ENCODE results near the gene LTB4R. TPM values are rescaled to one million over a fixed set of nuclear protein-coding genes. Genes with fewer than 3 reads are reported as not detected.
A peak's percentile ranks its signal among the peaks of the same experiment; 100 is the strongest.

Gene LTB4R
- total and polyA plus RNA-seq, 4 donors = 0.86 to 5.0 (median 2.5) TPM

DNA sequence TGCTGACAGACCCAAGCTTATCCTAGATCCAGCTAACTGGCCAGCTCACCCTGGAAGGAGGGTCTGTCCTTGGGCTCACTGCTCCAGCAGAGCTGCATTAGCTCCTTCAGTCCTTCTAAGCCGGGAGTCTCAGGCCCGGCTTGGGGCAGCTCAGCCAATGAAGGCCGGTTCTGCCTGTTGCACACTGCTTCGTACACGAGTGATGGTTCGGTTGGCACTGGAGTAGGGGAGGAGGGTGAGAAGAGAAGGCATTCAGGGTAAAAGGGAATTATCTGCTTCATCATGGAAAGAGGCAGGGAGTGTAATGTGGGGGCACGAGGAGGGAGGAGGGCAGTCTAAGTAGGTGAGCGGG lies 26.5 kb downstream of the LTB4R start (continued):
- TF ChIP-seq MAX (IDR thresholded peaks at IDR 0.05) = no peak
- TF ChIP-seq TAF1 (conservative IDR thresholded peaks at IDR 0.05) = no peak
- TF ChIP-seq GABPA (IDR thresholded peaks at IDR 0.05 in 1 of 2, conservative IDR thresholded peaks at IDR 0.05 in 1 of 2) = no peak
- TF ChIP-seq NR2F2 (IDR thresholded peaks at IDR 0.05) = no peak

DNA sequence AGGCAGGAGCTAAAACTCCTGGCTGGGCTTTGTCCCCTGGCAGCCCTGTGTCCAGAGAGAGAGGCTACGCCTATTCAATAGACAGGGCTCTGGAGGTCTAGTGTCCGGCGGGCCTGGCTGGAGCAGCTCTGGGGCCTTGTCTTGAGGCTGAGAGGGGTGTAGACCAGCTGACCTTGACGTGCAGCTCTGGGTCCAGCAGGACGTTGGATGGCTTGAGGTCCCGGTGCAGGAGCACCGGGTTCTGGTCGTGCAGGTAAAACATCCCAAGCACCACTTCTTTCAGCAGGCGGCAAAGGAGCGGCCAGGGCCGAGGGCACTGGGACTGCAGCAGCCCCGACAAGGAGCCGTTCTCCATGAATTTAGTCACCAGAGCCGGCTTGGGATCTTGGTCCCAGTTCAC lies 27.5 kb downstream of the LTB4R start:
- Histone ChIP-seq H3K9ac (ENCODE audit: low read depth in 1 of 2, low read length in 2 of 2) (peak overlapping the region in 1 of 2 donors; percentile 38), H3K4me1 (ENCODE audit: control insufficient read depth in 4 of 4, insufficient read depth in 4 of 4, low read length in 3 of 4) (peaks cover 3 to 28% (median 10%) of the 10 kb centered on the region in 4 donors)
- 82% methylated on average over 14 of the region's 14 CpGs for WGBS

More for the DNA sequence above, 27.5 kb downstream of the LTB4R start:
- H3K9me3 ChIP-seq (ENCODE audit: control insufficient read depth in 4 of 4, low read length in 3 of 4) = no peaks in the 10 kb centered on the region
- H3K27me3 ChIP-seq (ENCODE audit: control insufficient read depth in 4 of 4, insufficient read depth in 4 of 4, low read length in 3 of 4) = no peaks in the 10 kb centered on the region
- DNase-seq (ENCODE audit: low spot score) = no peak
- H3K27ac ChIP-seq (ENCODE audit: low read depth in 1 of 2, low read length in 2 of 2) = no peak overlapping the region
- no peaks in the 10 kb centered on the region for H3K36me3 ChIP-seq (ENCODE audit: control insufficient read depth in 4 of 4, insufficient read depth in 3 of 4, low read depth in 1 of 4, low read length in 3 of 4)
- TF ChIP-seq RXRA (IDR thresholded peaks at IDR 0.05) (no peak), FOXA2 (IDR thresholded peaks at IDR 0.05) (no peak), RAD21 (IDR thresholded peaks at IDR 0.05) (no peak), FOXA1 (IDR thresholded peaks at IDR 0.05) (no peak), EGR1 (IDR thresholded peaks at IDR 0.05; ENCODE audit: low read depth in 2 of 2) (no peak), SP1 (IDR thresholded peaks at IDR 0.05) (no peak), ZBTB33 (IDR thresholded peaks at IDR 0.05) (no peak), TAF1 (conservative IDR thresholded peaks at IDR 0.05) (no peak)
- TF ChIP-seq, protein P1, sequence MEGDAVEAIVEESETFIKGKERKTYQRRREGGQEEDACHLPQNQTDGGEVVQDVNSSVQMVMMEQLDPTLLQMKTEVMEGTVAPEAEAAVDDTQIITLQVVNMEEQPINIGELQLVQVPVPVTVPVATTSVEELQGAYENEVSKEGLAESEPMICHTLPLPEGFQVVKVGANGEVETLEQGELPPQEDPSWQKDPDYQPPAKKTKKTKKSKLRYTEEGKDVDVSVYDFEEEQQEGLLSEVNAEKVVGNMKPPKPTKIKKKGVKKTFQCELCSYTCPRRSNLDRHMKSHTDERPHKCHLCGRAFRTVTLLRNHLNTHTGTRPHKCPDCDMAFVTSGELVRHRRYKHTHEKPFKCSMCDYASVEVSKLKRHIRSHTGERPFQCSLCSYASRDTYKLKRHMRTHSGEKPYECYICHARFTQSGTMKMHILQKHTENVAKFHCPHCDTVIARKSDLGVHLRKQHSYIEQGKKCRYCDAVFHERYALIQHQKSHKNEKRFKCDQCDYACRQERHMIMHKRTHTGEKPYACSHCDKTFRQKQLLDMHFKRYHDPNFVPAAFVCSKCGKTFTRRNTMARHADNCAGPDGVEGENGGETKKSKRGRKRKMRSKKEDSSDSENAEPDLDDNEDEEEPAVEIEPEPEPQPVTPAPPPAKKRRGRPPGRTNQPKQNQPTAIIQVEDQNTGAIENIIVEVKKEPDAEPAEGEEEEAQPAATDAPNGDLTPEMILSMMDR (IDR thresholded peaks at IDR 0.05; ENCODE audit: low read depth, low read length, missing input control) = no peak
- TF ChIP-seq, protein P2, sequence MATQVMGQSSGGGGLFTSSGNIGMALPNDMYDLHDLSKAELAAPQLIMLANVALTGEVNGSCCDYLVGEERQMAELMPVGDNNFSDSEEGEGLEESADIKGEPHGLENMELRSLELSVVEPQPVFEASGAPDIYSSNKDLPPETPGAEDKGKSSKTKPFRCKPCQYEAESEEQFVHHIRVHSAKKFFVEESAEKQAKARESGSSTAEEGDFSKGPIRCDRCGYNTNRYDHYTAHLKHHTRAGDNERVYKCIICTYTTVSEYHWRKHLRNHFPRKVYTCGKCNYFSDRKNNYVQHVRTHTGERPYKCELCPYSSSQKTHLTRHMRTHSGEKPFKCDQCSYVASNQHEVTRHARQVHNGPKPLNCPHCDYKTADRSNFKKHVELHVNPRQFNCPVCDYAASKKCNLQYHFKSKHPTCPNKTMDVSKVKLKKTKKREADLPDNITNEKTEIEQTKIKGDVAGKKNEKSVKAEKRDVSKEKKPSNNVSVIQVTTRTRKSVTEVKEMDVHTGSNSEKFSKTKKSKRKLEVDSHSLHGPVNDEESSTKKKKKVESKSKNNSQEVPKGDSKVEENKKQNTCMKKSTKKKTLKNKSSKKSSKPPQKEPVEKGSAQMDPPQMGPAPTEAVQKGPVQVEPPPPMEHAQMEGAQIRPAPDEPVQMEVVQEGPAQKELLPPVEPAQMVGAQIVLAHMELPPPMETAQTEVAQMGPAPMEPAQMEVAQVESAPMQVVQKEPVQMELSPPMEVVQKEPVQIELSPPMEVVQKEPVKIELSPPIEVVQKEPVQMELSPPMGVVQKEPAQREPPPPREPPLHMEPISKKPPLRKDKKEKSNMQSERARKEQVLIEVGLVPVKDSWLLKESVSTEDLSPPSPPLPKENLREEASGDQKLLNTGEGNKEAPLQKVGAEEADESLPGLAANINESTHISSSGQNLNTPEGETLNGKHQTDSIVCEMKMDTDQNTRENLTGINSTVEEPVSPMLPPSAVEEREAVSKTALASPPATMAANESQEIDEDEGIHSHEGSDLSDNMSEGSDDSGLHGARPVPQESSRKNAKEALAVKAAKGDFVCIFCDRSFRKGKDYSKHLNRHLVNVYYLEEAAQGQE (IDR thresholded peaks at IDR 0.05) = no peak
- peak overlapping the region in 1 of 3 donors; percentile 32 for H3K4me3 ChIP-seq (ENCODE audit: low read depth in 1 of 3, low read length in 3 of 3)
